ENCODE data around the gene DTWD2. TPM values are rescaled to one million over a fixed set of nuclear protein-coding genes. Genes with fewer than 3 reads are reported as not detected.

DTWD2 gene
- 5.5 and 7.8 TPM in 2 replicates for total RNA-seq

GRCh38 chr5:118987988-118988865 is at the start of gene DTWD2:
Gene DTWD2 (minus strand): TSS chr5:118988547. CDS start chr5:118988511, 36 bp downstream.

Other genes starting within 250 kb of the DTWD2 start
- 10.2 and 16.6 TPM in 2 replicates for gene DMXL1, start 82.5 kb upstream of the DTWD2 start, total RNA-seq

All from airway epithelial cell (primary cell).